ENCODE results near the gene ATXN7.

GRCh38 chr3:63954182-63954581 is 90.5 kb downstream of the ATXN7 start:
- TF ChIP-seq CTCF (IDR thresholded peaks at IDR 0.05) (no peak), ZFX (IDR thresholded peaks at IDR 0.05; ENCODE audit: borderline replicate concordance) (no peak)

All from 22Rv1 (cell line).